Suprapubic skin (tissue), 3 donors: ENCODE results near the gene CRYL1.

Experiments used
- EP300 ChIP-seq: sonication (generic); formaldehyde crosslinking; IDR thresholded peaks from one replicate; pipeline ENCODE4 v1.6.1; 2017; ENCODE audit warnings: antibody characterized with exemption
- TF ChIP-seq, protein P1 (sequence below), 2 donors: fragments of 200-600 bp in 1 of 2; fragments of 450-650 bp in 1 of 2; sonication (generic) in 1 of 2; IDR thresholded peaks; one replicate each; pipeline ENCODE4 v1.5.1; 2016 to 2019; ENCODE audit warnings: antibody characterized with exemption in 2 of 2, mild to moderate bottlenecking in 1 of 2, moderate library complexity in 1 of 2

- TF ChIP-seq, protein P1, sequence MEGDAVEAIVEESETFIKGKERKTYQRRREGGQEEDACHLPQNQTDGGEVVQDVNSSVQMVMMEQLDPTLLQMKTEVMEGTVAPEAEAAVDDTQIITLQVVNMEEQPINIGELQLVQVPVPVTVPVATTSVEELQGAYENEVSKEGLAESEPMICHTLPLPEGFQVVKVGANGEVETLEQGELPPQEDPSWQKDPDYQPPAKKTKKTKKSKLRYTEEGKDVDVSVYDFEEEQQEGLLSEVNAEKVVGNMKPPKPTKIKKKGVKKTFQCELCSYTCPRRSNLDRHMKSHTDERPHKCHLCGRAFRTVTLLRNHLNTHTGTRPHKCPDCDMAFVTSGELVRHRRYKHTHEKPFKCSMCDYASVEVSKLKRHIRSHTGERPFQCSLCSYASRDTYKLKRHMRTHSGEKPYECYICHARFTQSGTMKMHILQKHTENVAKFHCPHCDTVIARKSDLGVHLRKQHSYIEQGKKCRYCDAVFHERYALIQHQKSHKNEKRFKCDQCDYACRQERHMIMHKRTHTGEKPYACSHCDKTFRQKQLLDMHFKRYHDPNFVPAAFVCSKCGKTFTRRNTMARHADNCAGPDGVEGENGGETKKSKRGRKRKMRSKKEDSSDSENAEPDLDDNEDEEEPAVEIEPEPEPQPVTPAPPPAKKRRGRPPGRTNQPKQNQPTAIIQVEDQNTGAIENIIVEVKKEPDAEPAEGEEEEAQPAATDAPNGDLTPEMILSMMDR (IDR thresholded peaks at IDR 0.05), result no peak
- TF ChIP-seq EP300, result no peak
Measured at GRCh38 chr13:20550799-20551198, 25.1 kb upstream of the CRYL1 start.
